SK-N-MC (cell line): Measurements from ENCODE around the gene RAB11FIP3.

Experiments used
- EZH2 ChIP-seq: fragments of 200-600 bp; sonication (generic); IDR thresholded peaks from one replicate; pipeline ENCODE4 v1.6.1; 2017; ENCODE audit warnings: antibody characterized with exemption
- FOXP2 ChIP-seq: optimal IDR thresholded peaks from 2 replicates; pipeline ENCODE3; 2011; ENCODE audit warnings: mild to moderate bottlenecking, moderate library complexity; ENCODE audit not compliant: insufficient read depth; ENCODE audit errors: extremely low read length, control extremely low read depth
- POLR2AphosphoS5 ChIP-seq: IDR thresholded peaks from 2 replicates; pipeline ENCODE4 v1.6.1; 2012; ENCODE audit warnings: mild to moderate bottlenecking, low read depth, low read length, borderline replicate concordance

- no peak for TF ChIP-seq EZH2
- TF ChIP-seq POLR2AphosphoS5 = no peak
- no peak for TF ChIP-seq FOXP2
Observed at GRCh38 chr16:528111-529011, 102.9 kb downstream of the RAB11FIP3 start.
